GM12878 (cell line): Measurements from ENCODE around the gene C1QL4. TPM values are rescaled to one million over a fixed set of nuclear protein-coding genes. Genes with fewer than 3 reads are reported as not detected.

Source experiments
- ATF2 ChIP-seq: IDR thresholded peaks from 2 replicates; pipeline ENCODE4 v1.6.1; 2012; ENCODE audit warnings: low read length, inconsistent platforms
- CEBPB ChIP-seq, 2 experiments: fragments of 150-350 bp in 1 of 2; IDR thresholded peaks; 2 replicates each; pipeline ENCODE4 v1.6.1; 2012 to 2014; ENCODE audit warnings: low read depth in 2 of 2, low read length in 2 of 2, borderline replicate concordance in 1 of 2, inconsistent platforms in 1 of 2
- CHD1 ChIP-seq: IDR thresholded peaks from 2 replicates; pipeline ENCODE4 v1.6.1; 2012; ENCODE audit warnings: low read depth, low read length, improper control_type of control experiment
- FOS ChIP-seq: IDR thresholded peaks from 3 replicates; pipeline ENCODE4 v1.6.1; 2011; ENCODE audit warnings: borderline replicate concordance; ENCODE audit not compliant: insufficient read length; ENCODE audit errors: extremely low read depth
- FOXK2 ChIP-seq: fragments of 450-650 bp; IDR thresholded peaks from 2 replicates; pipeline ENCODE4 v1.6.1; 2017; ENCODE audit warnings: mild to moderate bottlenecking, moderate library complexity
- NFIC ChIP-seq: IDR thresholded peaks from 2 replicates; pipeline ENCODE4 v1.6.1; 2012; ENCODE audit warnings: low read depth, mild to moderate bottlenecking, inconsistent platforms, low read length, moderate library complexity
- NRF1 ChIP-seq: conservative IDR thresholded peaks from 2 replicates; pipeline ENCODE4 v1.6.1; 2011; ENCODE audit warnings: mild to moderate bottlenecking, low read depth, low read length, improper control_type of control experiment
- PAX5 ChIP-seq: IDR thresholded peaks from 2 replicates; pipeline ENCODE4 v1.6.1; 2011; ENCODE audit warnings: low read depth, low read length, borderline replicate concordance
- PAX8 ChIP-seq: fragments of 450-650 bp; IDR thresholded peaks from 2 replicates; pipeline ENCODE4 v1.6.1; 2017; ENCODE audit warnings: mild to moderate bottlenecking, moderate library complexity
- RELA ChIP-seq: fragments of 450-650 bp; IDR thresholded peaks from 2 replicates; pipeline ENCODE4 v1.8.0; 2014; ENCODE audit warnings: borderline replicate concordance; ENCODE audit not compliant: partially characterized antibody
- RFX5 ChIP-seq: IDR thresholded peaks from 2 replicates; pipeline ENCODE4 v1.6.1; 2011; ENCODE audit warnings: low read depth, low read length, improper control_type of control experiment
- SIX5 ChIP-seq: IDR thresholded peaks from 2 replicates; pipeline ENCODE4 v1.6.1; 2011; ENCODE audit warnings: mild to moderate bottlenecking, low read depth, low read length, moderate library complexity; ENCODE audit not compliant: severe bottlenecking
- SMC3 ChIP-seq: IDR thresholded peaks from 2 replicates; pipeline ENCODE4 v1.6.1; 2011; ENCODE audit warnings: low read length, improper control_type of control experiment, borderline replicate concordance
- SREBF1 ChIP-seq: IDR thresholded peaks from 2 replicates; pipeline ENCODE4 v1.6.1; 2012; ENCODE audit warnings: mild to moderate bottlenecking, low read length
- SREBF2 ChIP-seq: IDR thresholded peaks from 2 replicates; pipeline ENCODE4 v1.6.1; 2012; ENCODE audit warnings: mild to moderate bottlenecking, low read length
- SRF ChIP-seq, 2 experiments: IDR thresholded peaks; 2 replicates each; pipeline ENCODE4 v1.6.1; 2011; ENCODE audit warnings: low read depth in 2 of 2, low read length in 2 of 2, mild to moderate bottlenecking in 1 of 2, moderate library complexity in 1 of 2
- TBL1XR1 ChIP-seq: IDR thresholded peaks from 2 replicates; pipeline ENCODE4 v1.6.1; 2012; ENCODE audit warnings: low read depth, low read length, improper control_type of control experiment
- YY1 ChIP-seq: IDR thresholded peaks from 2 replicates; pipeline ENCODE4 v1.6.1; 2011; ENCODE audit warnings: low read depth, mild to moderate bottlenecking, low read length
- ZNF207 ChIP-seq: fragments of 450-650 bp; IDR thresholded peaks from 2 replicates; pipeline ENCODE4 v1.6.1; 2014; ENCODE audit warnings: antibody characterized with exemption, mild to moderate bottlenecking, borderline replicate concordance
- ZNF217 ChIP-seq: fragments of 450-650 bp; IDR thresholded peaks from 2 replicates; pipeline ENCODE4 v1.6.1; 2017; ENCODE audit warnings: antibody characterized with exemption, mild to moderate bottlenecking
- polyA plus RNA-seq, 11 experiments: library from polyadenylated mRNA; depleted of rRNA in 4 of 11; unstranded in 6 of 11; stranded (reverse) in 5 of 11; fragments of >200 nt; fragmentation: Nextera tagmentation in 4 of 11; fragmentation: Illumina TruSeq in 1 of 11; extraction: Ambion mirVana in 4 of 11; extraction: Trizol in 1 of 11; gene quantifications; 1 replicate in 1 of 11; 2 replicates in 10 of 11; pipeline versions ENCODE4 v1.2.1 to v1.2.3, GENCODE V29; 2011 to 2016; ENCODE audit warnings: inconsistent platforms in 2 of 11, missing spikeins in 2 of 11, low read depth in 1 of 11
- total RNA-seq, 4 experiments: library from RNA; depleted of rRNA in 3 of 4; stranded (reverse); fragments of >200 nt in 3 of 4; fragmentation: Illumina TruSeq in 1 of 4; extraction: Trizol in 1 of 4; gene quantifications; 2 replicates each; pipeline versions ENCODE4 v1.2.1 to v1.2.3, GENCODE V29; 2013 to 2021
- TF ChIP-seq, protein P1 (sequence below): fragments of 450-650 bp; IDR thresholded peaks from 2 replicates; pipeline ENCODE4 v1.6.1; 2016; ENCODE audit warnings: mild to moderate bottlenecking, moderate library complexity, borderline replicate concordance
- TF ChIP-seq, protein P2 (sequence below): fragments of 450-650 bp; IDR thresholded peaks from 2 replicates; pipeline ENCODE4 v1.6.1; 2017; ENCODE audit warnings: antibody characterized with exemption, mild to moderate bottlenecking, moderate library complexity

C1QL4 gene
- total and polyA plus RNA-seq, 10 of the 15 experiments (the other 5 are each of a cell fraction or from before 2014, with no cell fraction given) = 0.05 TPM; not detected in 9

GRCh38 chr12:49322708-49323523 is 14.1 kb downstream of the C1QL4 start, which contains the start of gene TROAP (continued):
- TF ChIP-seq ZNF207 = no peak
- TF ChIP-seq YY1 = peak; percentile 91
- no peak for TF ChIP-seq SREBF2
- TF ChIP-seq PAX5 = no peak
- TF ChIP-seq TBL1XR1 = no peak; the same call in 1 of the 2 replicates
- no peak for TF ChIP-seq NFIC
- TF ChIP-seq SREBF1 = no peak
- TF ChIP-seq PAX8 = no peak
- TF ChIP-seq, protein P1, sequence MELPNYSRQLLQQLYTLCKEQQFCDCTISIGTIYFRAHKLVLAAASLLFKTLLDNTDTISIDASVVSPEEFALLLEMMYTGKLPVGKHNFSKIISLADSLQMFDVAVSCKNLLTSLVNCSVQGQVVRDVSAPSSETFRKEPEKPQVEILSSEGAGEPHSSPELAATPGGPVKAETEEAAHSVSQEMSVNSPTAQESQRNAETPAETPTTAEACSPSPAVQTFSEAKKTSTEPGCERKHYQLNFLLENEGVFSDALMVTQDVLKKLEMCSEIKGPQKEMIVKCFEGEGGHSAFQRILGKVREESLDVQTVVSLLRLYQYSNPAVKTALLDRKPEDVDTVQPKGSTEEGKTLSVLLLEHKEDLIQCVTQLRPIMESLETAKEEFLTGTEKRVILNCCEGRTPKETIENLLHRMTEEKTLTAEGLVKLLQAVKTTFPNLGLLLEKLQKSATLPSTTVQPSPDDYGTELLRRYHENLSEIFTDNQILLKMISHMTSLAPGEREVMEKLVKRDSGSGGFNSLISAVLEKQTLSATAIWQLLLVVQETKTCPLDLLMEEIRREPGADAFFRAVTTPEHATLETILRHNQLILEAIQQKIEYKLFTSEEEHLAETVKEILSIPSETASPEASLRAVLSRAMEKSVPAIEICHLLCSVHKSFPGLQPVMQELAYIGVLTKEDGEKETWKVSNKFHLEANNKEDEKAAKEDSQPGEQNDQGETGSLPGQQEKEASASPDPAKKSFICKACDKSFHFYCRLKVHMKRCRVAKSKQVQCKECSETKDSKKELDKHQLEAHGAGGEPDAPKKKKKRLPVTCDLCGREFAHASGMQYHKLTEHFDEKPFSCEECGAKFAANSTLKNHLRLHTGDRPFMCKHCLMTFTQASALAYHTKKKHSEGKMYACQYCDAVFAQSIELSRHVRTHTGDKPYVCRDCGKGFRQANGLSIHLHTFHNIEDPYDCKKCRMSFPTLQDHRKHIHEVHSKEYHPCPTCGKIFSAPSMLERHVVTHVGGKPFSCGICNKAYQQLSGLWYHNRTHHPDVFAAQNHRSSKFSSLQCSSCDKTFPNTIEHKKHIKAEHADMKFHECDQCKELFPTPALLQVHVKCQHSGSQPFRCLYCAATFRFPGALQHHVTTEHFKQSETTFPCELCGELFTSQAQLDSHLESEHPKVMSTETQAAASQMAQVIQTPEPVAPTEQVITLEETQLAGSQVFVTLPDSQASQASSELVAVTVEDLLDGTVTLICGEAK = no peak; the same call in 1 of the 2 replicates
- TF ChIP-seq RFX5 = peak; percentile 83
- no peak for TF ChIP-seq RELA
- TF ChIP-seq ATF2 = no peak
- TF ChIP-seq SMC3 = no peak
- no peak for TF ChIP-seq CEBPB (IDR thresholded peaks at IDR 0.05; ENCODE audit: borderline replicate concordance in 1 of 2, low read depth in 2 of 2, low read length in 2 of 2)
- peak; percentile 47; the same call in 1 of the 2 replicates for TF ChIP-seq CHD1
- no peak for TF ChIP-seq SIX5
- TF ChIP-seq SRF (IDR thresholded peaks at IDR 0.05; ENCODE audit: low read depth in 2 of 2, low read length in 2 of 2) = no peak
- peak; percentile 54 for TF ChIP-seq FOS
- TF ChIP-seq, protein P2, sequence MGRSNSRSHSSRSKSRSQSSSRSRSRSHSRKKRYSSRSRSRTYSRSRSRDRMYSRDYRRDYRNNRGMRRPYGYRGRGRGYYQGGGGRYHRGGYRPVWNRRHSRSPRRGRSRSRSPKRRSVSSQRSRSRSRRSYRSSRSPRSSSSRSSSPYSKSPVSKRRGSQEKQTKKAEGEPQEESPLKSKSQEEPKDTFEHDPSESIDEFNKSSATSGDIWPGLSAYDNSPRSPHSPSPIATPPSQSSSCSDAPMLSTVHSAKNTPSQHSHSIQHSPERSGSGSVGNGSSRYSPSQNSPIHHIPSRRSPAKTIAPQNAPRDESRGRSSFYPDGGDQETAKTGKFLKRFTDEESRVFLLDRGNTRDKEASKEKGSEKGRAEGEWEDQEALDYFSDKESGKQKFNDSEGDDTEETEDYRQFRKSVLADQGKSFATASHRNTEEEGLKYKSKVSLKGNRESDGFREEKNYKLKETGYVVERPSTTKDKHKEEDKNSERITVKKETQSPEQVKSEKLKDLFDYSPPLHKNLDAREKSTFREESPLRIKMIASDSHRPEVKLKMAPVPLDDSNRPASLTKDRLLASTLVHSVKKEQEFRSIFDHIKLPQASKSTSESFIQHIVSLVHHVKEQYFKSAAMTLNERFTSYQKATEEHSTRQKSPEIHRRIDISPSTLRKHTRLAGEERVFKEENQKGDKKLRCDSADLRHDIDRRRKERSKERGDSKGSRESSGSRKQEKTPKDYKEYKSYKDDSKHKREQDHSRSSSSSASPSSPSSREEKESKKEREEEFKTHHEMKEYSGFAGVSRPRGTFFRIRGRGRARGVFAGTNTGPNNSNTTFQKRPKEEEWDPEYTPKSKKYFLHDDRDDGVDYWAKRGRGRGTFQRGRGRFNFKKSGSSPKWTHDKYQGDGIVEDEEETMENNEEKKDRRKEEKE = no peak
- TF ChIP-seq ZNF217 = no peak
- no peak for TF ChIP-seq NRF1
- no peak for TF ChIP-seq FOXK2
